WERI-Rb-1 (cell line): ENCODE measurements around the gene CASP10.

Experiments
- DNase-seq: peaks from one replicate; pipeline ENCODE4 v3.0.0-alpha.2; 2020
- H3K27ac ChIP-seq: fragments of 250-450 bp; sonication (Bioruptor Pico); 2 replicates; pipeline ENCODE4 v1.5.1; 2020; ENCODE audit warnings: mild to moderate bottlenecking, moderate library complexity
- H3K27me3 ChIP-seq: fragments of 250-450 bp; sonication (Bioruptor Pico); 2 replicates; pipeline ENCODE4 v1.5.1; 2021; ENCODE audit warnings: mild to moderate bottlenecking, low read depth, moderate library complexity; ENCODE audit not compliant: insufficient read depth, severe bottlenecking
- H3K36me3 ChIP-seq: fragments of 250-450 bp; sonication (Bioruptor Pico); 2 replicates; pipeline ENCODE4 v1.5.1; 2020; ENCODE audit warnings: mild to moderate bottlenecking, moderate library complexity
- H3K4me3 ChIP-seq: 2 replicates; pipeline ENCODE4 v1.5.1; 2011; ENCODE audit warnings: low read depth, mild to moderate bottlenecking, control low read depth, low read length
- H3K9me3 ChIP-seq: fragments of 250-450 bp; sonication (Bioruptor Pico); 2 replicates; pipeline ENCODE4 v1.5.1; 2021; ENCODE audit warnings: mild to moderate bottlenecking, moderate library complexity; ENCODE audit not compliant: severe bottlenecking
- TF ChIP-seq, protein P1 (sequence below): IDR thresholded peaks from 2 replicates; pipeline ENCODE4 v1.5.1; 2011; ENCODE audit warnings: low read depth, mild to moderate bottlenecking, control low read depth, inconsistent platforms, low read length

CASP10 gene

DNA sequence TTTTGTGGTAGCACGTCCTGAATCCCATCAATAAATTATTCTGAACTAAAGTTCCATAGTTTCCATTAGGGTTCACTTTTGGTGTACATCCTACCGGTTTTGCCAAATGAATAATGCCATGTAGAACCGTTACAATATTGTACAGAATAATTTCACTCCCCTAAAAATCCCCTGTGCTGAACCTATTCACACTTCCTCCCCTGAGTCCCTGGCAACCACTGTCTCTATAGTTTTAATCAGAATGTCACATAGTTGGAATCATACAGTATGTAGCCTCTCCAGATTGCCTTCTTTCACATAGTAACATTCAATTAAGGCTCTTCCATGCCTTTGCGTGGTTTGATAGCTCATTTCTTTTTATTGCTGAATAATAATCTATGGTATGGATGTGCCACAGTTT lies 67.8 kb downstream of the CASP10 start:
- Histone ChIP-seq H3K9me3 (peaks cover 3% of the 10 kb centered on the region), H3K4me3 (no peak overlapping the region), H3K27ac (no peak overlapping the region), H3K27me3 (no peaks in the 10 kb centered on the region), H3K36me3 (no peaks in the 10 kb centered on the region)
- DNase-seq = no peak
- TF ChIP-seq, protein P1, sequence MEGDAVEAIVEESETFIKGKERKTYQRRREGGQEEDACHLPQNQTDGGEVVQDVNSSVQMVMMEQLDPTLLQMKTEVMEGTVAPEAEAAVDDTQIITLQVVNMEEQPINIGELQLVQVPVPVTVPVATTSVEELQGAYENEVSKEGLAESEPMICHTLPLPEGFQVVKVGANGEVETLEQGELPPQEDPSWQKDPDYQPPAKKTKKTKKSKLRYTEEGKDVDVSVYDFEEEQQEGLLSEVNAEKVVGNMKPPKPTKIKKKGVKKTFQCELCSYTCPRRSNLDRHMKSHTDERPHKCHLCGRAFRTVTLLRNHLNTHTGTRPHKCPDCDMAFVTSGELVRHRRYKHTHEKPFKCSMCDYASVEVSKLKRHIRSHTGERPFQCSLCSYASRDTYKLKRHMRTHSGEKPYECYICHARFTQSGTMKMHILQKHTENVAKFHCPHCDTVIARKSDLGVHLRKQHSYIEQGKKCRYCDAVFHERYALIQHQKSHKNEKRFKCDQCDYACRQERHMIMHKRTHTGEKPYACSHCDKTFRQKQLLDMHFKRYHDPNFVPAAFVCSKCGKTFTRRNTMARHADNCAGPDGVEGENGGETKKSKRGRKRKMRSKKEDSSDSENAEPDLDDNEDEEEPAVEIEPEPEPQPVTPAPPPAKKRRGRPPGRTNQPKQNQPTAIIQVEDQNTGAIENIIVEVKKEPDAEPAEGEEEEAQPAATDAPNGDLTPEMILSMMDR = no peak

DNA sequence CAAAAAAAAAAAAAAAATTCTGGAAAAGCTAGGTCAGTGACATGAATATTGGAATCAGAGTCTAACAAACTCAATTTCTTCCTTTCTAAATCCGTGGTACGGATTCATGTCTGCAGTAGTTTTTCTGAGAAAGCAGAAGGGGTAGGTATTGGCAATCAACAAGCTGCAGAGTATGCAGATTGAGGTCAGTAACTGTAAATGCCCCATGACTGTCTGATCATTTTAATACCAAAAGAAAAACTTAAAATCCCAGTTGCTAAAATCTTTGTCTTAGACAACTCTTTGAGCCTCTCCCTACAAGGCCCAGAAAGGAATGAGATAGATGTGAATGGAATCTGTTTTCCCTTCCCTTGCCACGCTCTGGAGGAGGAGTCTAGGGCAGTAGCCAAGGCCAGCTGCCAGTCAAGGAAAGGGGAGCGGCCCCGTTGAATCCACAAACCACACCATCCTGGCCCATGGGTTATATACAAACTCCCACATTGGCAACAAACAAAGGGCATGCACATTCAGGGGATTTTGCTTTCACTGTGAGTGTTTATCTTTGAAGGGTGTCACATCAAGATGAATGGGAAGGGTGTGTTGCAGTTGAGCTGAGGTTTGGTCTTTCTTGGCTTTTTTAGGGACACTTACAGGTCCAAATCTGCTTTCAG lies 71.3 kb downstream of the CASP10 start:
- peaks cover 2% of the 10 kb centered on the region for H3K9me3 ChIP-seq
- H3K27ac ChIP-seq = no peak overlapping the region
- H3K4me3 ChIP-seq = no peak overlapping the region
- no peaks in the 10 kb centered on the region for H3K36me3 ChIP-seq
- no peaks in the 10 kb centered on the region for H3K27me3 ChIP-seq
- no peak for DNase-seq
- TF ChIP-seq, protein P1 = no peak

DNA sequence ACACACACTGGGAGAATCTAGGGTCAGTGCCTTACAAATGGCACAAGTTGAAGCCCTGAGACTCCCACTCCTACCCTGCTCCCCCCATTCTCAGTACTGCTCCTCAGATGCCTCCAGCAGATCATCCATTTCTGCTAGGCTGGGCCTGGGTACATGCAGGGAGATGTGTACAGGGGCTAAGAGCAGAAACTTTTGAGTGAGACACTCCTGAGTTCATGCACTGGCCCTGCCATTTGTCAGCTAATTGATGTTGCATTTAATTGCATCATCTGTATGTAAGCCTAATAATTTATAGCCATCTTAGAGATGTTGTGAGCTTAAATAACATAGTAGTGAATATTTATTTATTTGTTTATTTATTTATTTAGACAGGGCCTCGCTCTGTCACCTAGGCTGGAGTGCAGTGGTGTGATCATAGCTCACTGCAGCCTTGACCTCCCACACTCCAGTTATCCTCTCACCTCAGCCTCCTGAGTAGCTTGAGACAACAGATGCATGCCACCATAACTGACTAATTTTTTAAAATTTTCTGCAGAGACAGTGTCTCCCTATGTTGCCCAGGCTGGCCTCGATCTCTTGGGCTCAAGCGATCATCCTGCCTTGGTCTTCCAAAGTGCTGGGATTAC lies 72.6 kb downstream of the CASP10 start:
- H3K27me3 ChIP-seq = no peaks in the 10 kb centered on the region
- H3K4me3 ChIP-seq = no peak overlapping the region
- no peaks in the 10 kb centered on the region for H3K36me3 ChIP-seq
- H3K9me3 ChIP-seq = no peaks in the 10 kb centered on the region
- no peak for DNase-seq
- TF ChIP-seq, protein P1 = no peak
- H3K27ac ChIP-seq = no peak overlapping the region

DNA sequence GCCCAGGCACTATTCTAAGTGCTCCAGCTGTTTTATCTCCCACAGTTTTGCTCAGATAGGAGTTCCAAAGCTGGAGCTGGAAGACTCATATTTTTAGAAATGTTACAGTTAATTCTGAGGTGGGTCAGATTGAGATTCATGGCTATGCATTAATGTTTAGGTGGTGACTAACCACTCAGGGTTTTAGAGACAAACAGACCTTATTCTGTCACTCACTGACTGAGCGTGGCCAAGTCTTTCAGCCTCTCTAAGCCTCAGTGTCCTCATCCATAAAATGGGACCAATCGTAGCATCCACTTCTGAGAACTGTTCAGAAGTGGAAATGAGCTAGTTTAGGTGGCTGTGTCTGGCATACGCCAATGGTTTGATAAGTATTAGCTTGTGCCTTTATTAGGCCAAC lies 73.1 kb downstream of the CASP10 start:
- Histone ChIP-seq H3K27ac (no peak overlapping the region), H3K4me3 (no peak overlapping the region), H3K36me3 (no peaks in the 10 kb centered on the region), H3K9me3 (no peaks in the 10 kb centered on the region), H3K27me3 (no peaks in the 10 kb centered on the region)
- no peak for DNase-seq
- TF ChIP-seq, protein P1 = no peak

DNA sequence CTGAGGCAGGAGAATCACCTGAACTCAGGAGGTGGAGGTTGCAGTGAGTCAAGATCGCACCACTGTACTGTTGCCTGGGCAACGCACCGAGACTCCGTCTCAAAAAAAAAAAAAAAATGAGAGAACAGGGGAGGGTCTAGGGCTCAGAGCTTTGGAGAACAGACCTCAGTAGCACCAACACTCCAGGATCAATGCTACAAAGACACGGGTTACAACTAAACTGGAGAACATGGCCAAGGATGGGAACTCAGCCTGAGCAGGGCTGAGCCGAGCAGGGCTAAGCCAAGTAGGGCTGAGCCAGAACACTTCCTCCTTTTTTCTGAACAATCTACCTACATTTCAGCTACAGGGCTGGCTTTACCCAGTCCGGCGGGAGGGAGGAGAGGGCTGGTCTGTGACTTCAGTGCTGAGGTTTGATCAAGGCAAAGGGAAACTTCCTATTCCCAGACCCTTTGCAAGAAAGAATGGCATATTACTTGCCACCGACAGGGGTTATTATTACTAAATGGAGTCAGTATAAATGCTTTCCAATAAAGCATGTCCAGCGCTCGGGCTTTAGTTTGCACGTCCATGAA lies 74.5 kb downstream of the CASP10 start:
- no peak overlapping the region for H3K4me3 ChIP-seq
- H3K27ac ChIP-seq = no peak overlapping the region
- no peaks in the 10 kb centered on the region for H3K36me3 ChIP-seq
- TF ChIP-seq, protein P1 = no peak
- no peak for DNase-seq
- H3K9me3 ChIP-seq = no peaks in the 10 kb centered on the region
- H3K27me3 ChIP-seq = no peaks in the 10 kb centered on the region
